Epidermal melanocyte (primary cell): ENCODE data around the gene PTGS1.
"Not testable (repeated sequence)": the region's sequence is repeated elsewhere in the genome, so short reads cannot be mapped to it uniquely, and the experiment has no call there.

Experiments used
- DNase-seq: peaks from one replicate; pipeline ENCODE4 v3.0.0; 2011; ENCODE audit warnings: low spot score; ENCODE audit not compliant: insufficient read length

Gene PTGS1

DNA sequence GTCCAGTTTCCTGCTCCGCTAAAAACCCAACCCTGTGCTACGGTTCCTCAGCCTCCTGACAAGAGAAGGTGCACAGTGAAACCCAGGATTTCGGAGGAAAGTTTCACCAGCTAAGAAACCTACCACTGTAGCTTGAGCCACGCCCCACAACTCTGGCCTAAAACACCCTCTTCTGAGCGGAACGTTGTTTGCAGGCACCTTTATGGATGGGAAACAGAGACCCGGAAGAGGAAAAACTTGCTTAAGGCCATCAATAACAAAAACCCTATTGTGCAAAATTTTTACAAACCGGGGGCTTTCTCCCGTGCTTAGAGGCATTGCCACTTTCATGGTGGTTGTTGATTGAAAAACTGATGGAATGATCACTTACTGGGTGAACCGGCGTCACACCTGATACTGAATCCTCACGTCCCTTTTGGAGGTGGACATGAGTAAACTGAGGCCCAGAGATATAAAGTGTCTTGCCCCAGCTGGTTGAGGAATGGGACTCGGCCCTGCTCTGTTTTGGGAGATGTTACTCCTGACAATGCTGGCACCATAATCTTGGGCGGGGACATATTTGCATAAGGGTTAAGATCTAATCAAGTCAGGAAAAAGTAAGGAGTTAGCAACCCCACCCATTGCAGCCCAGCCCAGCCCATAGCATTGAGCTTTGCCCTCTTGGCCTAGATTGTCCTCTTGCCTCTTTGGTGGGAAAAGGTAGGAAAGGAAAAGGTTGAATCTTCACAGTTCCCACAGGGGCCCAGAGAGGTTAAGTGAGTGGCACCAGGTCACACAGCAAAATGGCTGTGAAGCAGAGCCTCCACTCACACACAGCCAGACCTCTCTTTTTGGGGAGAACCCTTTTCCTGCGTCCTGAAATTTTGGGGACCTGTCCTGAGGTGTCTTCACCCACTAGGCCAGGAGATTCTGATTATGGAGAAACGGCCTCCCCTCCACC is 23.2 kb upstream of the PTGS1 start:
- DNase-seq: peak; percentile 48

DNA sequence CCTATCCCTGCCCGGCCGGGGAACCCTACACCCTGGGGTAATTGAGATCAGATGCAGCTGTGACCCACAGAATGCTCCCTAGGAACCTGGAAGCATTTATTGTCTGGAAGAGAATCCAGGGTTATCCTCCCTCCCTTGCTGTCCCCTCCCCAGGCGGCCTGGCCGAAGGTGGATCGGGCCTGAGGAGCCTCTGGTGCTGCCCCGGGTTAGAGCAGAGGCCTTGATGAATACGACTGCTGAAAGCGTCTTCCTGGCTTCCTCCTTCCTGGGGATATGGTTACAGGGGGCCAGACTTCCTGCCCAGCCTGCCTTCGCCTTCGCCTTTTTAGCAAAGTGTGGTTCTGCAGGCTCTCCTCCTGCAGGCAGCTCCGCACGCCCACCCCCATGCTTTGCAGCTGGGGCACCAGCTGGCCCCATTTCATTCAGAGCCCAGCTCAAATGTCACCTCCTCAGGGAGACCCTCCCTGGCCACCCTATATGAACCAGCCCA is 22.5 kb upstream of the PTGS1 start:
- no peak for DNase-seq

DNA sequence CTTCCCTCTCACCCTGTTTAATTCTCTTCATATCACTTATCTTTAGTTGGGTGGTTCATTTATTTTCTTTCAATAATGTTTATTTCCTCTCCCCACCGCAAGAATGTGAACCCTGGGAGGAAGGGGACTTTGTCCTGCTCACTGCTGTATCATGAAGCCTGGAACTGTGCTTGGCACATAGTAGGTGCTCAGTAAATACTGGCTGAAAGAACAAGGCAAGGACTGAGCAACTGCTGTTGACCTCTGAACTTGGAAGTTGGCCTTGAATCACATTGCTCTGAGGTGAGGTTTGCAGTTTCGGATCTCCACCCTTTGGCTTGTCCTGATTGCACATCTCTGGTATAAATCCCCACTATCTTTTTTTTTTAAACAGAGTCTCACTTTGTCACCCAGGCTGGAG is 22.0 kb upstream of the PTGS1 start:
- no peak for DNase-seq

DNA sequence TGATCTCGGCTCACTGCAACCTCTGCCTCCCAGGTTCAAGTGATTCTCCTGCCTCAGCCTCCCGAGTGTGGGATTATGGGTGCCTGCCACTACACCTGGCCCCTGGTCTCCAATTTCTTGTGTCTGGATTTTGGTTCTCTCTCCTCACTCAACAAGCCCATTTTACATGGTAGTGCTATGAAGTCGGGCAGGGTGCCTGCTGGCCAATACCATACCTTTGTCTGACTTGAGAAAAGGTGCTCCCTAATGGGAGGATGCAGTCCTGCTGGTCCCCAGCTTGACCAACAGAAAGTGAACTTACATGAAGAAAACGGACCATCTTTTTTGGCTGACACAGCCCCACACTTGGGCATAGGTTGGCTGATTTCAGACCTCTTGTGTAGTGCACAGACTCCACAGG is 21.6 kb upstream of the PTGS1 start:
- no peak for DNase-seq

DNA sequence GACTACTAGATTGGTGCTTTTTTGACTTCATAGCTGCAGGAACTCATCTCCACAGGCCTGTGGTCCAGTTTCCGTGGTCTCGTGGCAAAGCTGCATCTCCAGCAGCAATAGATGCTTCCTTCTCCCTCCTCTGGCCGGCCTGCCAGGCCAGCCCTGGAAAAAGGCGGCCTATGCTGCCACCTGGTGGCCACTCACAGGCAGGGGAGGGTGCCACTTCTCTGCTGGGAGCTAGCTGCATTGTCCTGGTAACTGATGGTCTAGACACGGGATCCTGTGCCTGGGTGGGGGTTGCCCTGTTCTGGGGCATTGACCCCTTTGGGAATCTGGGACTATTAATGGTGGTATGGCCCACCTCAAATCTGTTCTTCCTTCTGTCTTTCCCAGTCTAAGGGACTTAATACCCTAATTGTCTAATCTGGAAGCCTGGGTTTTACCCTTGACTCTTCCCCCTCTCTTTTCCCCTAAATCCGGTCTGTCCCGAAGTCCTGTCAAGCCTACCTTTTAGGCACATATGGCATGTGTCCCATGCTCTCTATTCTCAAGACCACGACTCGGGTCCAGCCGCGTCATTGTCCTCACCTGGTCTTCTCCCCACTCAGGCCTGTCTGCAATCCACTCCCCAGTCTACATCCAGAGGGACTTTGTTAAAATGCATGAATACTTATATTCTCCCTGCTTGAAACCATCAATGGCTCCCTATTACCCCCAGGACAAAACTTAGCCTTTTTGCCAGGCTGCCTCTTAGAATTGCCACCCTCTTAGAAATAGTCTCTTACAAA is 20.1 kb upstream of the PTGS1 start:
- peak; percentile 87 for DNase-seq

DNA sequence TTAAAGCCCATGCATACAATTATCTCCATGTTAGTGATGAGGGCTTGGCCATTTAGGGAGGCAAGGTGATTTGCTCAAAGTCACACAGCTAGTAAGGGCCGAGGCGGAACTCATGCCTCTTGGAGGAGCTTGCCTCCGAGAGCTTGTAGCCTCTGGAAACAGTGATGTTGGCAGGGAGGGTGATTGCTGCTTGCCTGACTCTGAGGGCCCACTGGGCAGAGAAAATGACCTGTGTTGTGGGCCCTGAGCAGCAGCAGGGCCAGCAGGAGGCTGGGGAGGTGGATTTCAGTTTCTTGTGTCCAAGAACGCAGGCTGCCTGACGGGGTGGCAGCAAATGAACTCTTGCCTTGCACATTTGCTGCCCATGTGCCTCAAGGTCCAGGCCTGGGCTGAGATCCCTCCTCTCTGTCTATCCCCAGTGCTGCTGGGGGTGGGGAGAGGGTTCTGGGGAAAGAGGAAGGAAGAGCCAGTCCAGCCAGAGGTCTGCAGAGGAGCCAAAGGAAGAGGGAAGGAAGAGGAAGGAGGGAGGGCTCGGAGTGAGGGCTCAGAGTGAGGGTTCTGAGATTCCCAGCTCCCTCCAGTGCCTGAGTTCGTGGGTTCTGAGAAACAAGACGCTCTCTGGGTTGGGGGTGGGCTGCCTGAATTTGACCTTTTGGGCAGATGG is 16.2 kb upstream of the PTGS1 start:
- DNase-seq: no peak

DNA sequence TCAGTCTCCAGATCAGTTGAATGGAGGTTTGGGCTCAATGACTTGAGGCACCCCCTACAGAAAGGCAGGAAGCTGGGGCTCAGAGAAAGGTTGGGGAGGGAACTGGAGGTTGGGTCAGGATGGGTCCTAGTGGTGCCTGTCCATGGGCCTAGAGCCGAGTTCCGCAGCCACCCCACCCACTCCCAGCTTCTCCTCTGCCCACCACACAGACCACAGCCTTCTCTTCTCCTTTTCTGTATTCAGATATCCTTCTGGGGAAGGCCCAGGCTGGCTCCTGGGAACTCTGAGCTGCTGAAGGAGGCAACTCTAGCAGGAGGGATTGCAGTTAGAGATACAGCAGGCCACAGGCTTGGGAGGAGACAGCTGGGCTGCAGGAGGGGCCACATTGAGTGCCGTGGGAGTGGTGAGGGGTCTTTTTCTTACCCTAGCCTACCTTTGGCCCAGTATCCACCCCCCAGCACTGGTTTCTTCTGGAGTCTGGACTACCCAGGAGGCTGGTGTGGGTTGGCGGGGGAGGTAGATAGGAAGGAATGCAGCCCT is 15.4 kb upstream of the PTGS1 start:
- DNase-seq: no peak

DNA sequence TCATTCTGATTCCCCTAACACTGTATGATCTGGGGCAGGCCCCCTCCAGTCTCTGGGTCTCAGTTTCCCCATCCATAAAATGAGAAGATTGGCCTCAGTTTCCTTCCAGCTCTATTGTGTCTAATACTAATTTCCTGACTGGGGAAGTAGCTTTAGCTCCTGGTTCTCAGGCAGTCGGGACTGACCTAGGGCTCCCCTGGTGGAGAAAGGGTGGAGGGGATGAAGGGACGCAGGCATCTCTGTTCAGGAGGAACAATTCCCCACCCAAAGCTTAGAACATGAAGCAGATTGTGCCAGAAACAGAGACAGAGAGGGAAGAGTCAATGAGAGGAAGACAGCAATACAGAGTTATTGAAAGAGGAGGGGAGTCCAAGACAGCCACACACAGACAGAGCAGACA is 14.2 kb upstream of the PTGS1 start:
- DNase-seq: no peak

DNA sequence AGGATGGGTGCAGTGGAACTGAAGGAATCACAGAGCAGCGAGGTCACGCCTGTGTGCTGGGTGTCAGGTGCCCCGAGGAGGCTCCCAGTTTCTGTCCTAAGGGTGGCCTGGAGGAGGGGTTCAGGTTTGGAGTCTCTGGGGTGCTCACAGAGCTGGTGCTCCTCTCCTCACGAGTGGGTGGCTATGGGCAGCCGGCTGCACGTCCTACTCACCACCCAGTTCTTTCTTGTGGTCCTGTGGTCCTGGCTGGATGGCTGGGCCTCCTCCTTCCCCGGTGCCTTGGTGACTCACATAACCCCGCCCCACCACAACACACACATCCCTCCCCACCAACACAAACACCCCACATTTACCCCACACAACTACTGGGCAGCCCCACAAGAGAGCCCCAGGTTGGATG is 9.9 kb upstream of the PTGS1 start:
- DNase-seq: no peak

DNA sequence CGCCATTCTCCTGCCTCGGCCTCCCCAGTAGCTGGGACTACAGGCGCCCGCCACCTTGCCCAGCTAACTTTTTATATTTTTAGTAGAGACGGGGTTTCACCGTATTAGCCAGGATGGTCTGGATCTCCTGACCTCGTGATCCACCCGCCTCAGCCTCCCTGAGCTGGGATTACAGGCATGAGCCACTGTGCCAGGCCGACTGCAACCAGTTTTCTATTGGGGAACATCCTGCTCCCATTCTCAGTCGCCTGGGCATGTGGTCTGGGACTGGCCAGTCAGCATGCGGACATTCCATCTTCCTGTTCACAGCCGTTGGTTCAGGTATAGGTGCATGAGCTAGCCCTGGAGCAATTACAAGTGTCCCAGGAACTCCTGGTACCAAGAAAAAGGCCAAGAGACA is 7.7 kb upstream of the PTGS1 start:
- not testable (repeated sequence) for DNase-seq

- DNase-seq: no peak
These were observed 6.6 kb upstream of the PTGS1 start for GRCh38 chr9:122364117-122364782.

DNA sequence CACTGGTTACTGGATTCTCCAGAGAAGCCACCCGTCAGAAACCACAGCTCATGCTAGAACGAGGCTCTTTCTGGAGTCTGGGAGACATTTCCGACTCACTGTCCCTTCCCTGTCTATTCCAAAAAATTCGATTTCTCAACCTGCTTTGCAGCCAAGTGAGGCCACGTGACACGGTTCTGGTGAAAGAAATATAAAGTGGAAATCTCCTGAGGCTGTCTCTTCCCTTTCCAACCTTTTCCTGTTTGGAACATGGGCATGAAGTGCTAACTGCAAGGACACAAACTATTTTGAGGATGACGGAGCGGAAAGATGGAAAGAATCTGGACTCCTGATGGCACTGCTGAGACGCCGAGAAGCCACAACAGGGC is 6.1 kb upstream of the PTGS1 start:
- DNase-seq: no peak

DNA sequence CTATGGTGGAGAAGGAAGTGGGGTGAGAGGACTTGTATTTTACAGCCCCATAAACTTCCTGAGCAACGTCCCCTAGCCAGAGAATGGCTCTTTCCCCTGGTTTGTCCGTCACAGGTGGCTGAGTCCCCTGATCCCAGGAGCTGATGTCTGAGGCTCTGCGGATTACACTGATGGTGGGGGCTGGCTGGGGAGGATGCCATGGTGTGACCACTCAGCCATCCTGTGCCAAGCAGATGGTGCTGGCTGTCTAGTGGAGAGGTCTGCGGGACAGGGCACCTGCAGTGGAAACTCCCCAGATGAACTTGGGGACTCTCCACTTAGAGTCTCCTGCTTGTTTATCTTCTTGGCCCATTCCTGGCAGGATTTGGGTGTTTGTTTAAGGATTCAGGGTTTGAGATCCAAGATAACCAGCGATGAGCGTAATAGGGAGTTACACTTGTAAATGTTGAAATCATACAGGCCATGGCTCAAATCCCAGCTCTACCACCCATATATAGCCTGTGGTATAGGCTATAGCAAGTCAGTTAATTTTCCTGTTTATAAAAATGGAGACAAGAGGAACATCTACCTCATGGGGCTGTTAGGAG is 4.7 kb upstream of the PTGS1 start:
- DNase-seq: no peak

DNA sequence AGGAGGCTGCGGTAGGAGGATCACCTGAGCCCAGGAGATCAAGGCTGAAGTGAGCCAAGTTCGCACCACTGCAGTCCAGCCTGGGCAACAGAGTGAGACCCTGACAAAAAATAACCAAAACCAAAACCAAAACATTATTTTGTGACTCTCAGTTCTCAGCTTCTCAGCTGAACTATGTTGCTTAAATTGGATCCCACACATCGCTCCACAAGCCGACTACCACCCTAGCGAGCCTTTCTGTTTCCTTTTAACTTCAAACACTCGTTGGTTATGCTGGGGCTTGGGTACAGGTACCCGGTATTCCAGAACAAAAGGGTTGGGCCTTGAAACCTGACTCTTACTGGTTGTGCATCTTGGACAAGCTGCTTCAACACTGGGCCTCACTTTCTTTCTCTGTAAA is 3.8 kb upstream of the PTGS1 start:
- DNase-seq: no peak

GRCh38 chr9:122367774-122368460 is 2.9 kb upstream of the PTGS1 start:
- no peak for DNase-seq

- no peak for DNase-seq
These were observed 2.2 kb upstream of the PTGS1 start for GRCh38 chr9:122368642-122369041.

DNA sequence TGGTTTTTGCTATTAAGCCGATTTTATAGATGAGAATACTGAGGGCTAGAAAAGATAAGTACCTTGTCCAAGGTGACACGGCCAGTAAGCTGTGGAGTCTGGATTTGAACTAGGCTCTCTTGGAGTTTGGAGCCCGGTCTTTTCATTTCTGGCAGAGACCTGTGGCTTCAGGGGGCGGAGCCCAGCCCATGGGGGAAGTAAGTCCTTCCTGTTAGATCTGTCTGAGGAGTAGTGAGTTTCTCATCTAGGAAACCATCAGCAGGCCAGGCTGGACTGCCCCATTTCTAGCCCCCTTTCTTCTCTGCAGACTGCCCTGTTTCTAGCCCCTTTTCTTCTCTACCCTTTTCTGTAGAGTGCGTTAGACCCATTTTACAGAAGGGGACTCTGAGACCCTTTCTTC is 521 bp upstream of the PTGS1 start:
- no peak for DNase-seq

DNA sequence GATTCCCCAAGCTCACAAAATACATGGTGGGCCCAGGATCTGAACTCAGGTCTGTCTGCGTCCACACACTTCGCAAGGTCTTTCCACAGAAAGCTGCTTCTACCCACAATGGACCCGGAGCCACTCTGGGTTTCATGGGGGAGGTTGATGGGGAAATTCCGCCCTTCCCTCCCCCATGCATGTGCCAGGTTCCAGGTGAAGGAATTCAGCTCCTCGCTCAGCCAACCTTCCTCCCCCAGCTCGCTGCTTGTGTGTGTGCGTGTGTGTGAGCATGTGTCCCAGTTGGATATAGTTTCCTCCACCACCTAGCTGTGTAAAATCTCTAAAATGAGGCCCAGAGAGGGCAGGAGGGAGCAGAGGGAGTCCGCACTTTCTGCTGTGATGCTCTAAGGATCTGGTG is 1.0 kb downstream of the PTGS1 start:
- DNase-seq: no peak

DNA sequence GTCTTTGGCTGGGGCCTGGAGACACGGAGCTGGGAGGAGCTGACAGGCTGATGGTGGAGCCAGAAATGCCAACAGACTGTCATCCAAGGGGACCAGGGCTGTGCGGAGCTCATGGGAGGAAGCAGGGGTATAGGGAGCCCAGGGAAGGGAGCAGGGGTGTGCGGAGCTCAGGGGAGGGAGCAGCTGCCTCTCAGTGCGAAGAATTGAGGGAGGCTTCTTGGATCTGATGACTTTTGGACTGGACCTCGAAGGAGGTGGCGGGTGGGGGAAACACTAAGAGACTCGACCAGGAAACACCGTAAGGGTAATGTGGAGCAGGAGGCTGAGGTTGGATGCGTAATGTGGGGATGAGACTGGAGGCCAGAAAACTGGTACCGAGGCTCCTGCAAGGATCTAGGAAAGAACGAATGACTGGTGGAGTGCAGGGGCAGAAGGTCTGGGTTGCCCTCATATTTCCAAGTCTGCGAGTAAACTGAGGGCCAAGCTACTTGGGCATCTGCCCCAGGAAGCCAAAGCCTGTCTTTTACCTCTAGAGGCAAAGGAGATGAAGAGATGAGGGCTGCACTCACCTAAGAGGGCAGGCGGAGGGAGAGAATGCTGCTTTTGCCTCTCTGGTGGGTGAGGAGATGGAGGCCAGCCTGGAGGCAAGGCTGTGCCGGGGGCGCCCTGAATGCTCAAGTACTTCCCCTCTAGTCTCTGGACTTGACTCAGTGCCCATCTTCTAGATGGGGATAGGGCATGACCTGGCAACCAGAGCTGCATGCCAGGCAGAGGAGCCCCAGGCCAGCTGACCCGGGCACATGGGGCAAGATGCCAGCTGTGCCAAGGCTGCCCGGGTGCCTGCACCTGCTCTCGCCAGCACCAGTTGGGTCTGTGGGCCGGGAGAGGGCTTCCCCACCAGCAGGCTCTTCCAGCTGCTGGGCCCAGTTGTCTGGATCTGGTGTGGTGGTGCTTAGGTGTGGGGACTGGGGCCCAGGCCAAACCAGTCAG is 2.3 kb downstream of the PTGS1 start:
- DNase-seq: no peak
